Osteocyte (in vitro differentiated cells): Measurements from ENCODE around the gene HNF4A. TPM values are rescaled to one million over a fixed set of nuclear protein-coding genes. Genes with fewer than 3 reads are reported as not detected.

Experiments
- DNase-seq: peaks from one replicate; pipeline ENCODE4 v3.0.0; 2021; ENCODE audit warnings: mixed read lengths; ENCODE audit not compliant: unreplicated experiment; ENCODE audit errors: extremely low spot score
- H3K27ac Mint-ChIP-seq: one replicate; pipeline ENCODE4 v1.8.0; 2021; ENCODE audit warnings: mild to moderate bottlenecking, mixed read lengths; ENCODE audit not compliant: unreplicated experiment
- H3K27me3 Mint-ChIP-seq: one replicate; pipeline ENCODE4 v1.8.0; 2021; ENCODE audit warnings: mixed read lengths; ENCODE audit not compliant: unreplicated experiment
- H3K36me3 Mint-ChIP-seq: one replicate; pipeline ENCODE4 v1.8.0; 2021; ENCODE audit warnings: mixed read lengths; ENCODE audit not compliant: unreplicated experiment
- H3K4me1 Mint-ChIP-seq: one replicate; pipeline ENCODE4 v1.8.0; 2021; ENCODE audit warnings: mixed read lengths; ENCODE audit not compliant: unreplicated experiment
- H3K4me3 Mint-ChIP-seq: one replicate; pipeline ENCODE4 v1.8.0; 2021; ENCODE audit warnings: mild to moderate bottlenecking, moderate library complexity, mixed read lengths; ENCODE audit not compliant: unreplicated experiment
- H3K9me3 Mint-ChIP-seq: one replicate; pipeline ENCODE4 v1.8.0; 2021; ENCODE audit warnings: mixed read lengths; ENCODE audit not compliant: unreplicated experiment
- total RNA-seq: library from RNA; stranded (reverse); gene quantifications from 2 replicates; pipeline ENCODE4 v1.2.1, GENCODE V29; 2021
- TF ChIP-seq, protein P1 (sequence below): fragments of 200-600 bp; sonication (generic); IDR thresholded peaks from 2 replicates; pipeline ENCODE4 v1.5.0; 2021; ENCODE audit warnings: antibody characterized with exemption, mild to moderate bottlenecking, moderate library complexity

HNF4A gene
- total RNA-seq, 1 donor from 2014 or later: not detected

DNA sequence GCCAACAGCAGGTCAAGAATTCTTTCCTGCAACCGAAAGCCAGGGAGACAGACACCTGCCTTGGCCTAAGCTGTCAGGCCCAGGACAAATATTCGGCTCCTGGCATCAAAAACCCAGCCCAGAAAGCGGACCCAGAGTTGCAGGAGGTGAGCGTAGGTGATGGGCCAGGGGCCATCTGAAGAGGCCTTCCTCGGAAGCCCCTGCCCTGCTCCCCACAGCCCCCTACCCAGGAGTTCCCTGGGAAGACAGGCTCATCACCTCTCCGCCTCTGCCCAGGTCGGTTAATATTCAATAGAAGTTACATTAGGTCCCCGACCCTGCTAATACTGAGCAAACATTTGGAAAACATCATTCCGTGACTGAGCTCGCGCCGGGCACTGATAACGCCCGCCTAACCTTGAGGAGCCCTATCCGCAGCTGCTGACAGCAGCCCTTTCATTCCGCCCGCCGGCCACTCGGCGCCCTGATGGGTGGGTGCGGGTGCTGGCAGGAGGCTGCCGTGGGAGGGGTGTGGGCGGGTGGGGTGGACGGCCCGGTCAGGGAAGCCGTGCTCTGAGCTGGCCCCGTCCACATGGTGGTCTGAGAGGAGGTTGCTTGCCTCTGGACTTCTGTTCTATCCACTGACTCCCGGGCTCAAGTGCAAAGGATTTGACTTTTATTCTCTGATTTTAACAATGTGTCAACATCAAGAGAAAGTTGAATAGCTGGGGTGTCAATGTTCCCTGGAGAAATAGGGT lies 55.7 kb downstream of the HNF4A start:
- H3K27ac Mint-ChIP-seq: no peak overlapping the region
- H3K36me3 Mint-ChIP-seq: no peaks in the 10 kb centered on the region
- H3K27me3 Mint-ChIP-seq: peaks cover 17% of the 10 kb centered on the region
- no peak for DNase-seq
- TF ChIP-seq, protein P1, sequence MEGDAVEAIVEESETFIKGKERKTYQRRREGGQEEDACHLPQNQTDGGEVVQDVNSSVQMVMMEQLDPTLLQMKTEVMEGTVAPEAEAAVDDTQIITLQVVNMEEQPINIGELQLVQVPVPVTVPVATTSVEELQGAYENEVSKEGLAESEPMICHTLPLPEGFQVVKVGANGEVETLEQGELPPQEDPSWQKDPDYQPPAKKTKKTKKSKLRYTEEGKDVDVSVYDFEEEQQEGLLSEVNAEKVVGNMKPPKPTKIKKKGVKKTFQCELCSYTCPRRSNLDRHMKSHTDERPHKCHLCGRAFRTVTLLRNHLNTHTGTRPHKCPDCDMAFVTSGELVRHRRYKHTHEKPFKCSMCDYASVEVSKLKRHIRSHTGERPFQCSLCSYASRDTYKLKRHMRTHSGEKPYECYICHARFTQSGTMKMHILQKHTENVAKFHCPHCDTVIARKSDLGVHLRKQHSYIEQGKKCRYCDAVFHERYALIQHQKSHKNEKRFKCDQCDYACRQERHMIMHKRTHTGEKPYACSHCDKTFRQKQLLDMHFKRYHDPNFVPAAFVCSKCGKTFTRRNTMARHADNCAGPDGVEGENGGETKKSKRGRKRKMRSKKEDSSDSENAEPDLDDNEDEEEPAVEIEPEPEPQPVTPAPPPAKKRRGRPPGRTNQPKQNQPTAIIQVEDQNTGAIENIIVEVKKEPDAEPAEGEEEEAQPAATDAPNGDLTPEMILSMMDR: no peak
- H3K4me3 Mint-ChIP-seq: no peak overlapping the region
- H3K4me1 Mint-ChIP-seq: no peaks in the 10 kb centered on the region
- no peaks in the 10 kb centered on the region for H3K9me3 Mint-ChIP-seq

DNA sequence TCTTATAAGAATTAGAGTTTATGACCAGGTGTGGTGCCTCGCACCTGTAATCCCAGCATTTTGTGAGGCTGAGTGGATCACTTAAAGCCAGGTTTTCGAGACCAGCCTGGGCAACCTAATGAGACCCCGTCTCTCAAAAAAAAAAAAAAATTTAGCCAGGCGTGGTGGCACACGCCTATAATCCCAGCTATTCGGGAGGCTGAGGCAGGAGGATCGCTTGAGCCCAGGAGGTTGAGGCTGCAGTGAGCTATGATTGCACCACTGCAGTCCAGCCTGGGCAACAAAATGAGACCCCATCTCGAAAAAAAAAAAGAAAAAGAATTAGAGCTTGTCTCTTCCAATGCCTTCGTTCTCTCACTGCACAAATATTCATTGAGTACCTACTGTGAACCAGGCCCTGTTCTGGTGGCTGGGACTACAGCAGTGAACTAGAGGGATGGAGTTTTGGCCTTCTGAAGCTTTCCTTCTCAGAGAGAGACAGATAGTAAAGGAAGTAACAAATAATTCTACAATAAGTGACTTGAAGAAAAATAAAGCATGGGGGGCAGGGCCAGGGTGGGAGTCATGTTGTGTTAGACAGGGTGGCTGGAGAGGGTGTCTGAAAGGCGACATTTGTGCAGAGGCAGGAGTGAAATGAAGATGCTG lies 56.4 kb downstream of the HNF4A start:
- no peak overlapping the region for H3K27ac Mint-ChIP-seq
- no peak overlapping the region for H3K4me3 Mint-ChIP-seq
- peaks cover 24% of the 10 kb centered on the region for H3K27me3 Mint-ChIP-seq
- DNase-seq: no peak
- TF ChIP-seq, protein P1: no peak
- no peaks in the 10 kb centered on the region for H3K4me1 Mint-ChIP-seq
- H3K9me3 Mint-ChIP-seq: no peaks in the 10 kb centered on the region
- no peaks in the 10 kb centered on the region for H3K36me3 Mint-ChIP-seq

DNA sequence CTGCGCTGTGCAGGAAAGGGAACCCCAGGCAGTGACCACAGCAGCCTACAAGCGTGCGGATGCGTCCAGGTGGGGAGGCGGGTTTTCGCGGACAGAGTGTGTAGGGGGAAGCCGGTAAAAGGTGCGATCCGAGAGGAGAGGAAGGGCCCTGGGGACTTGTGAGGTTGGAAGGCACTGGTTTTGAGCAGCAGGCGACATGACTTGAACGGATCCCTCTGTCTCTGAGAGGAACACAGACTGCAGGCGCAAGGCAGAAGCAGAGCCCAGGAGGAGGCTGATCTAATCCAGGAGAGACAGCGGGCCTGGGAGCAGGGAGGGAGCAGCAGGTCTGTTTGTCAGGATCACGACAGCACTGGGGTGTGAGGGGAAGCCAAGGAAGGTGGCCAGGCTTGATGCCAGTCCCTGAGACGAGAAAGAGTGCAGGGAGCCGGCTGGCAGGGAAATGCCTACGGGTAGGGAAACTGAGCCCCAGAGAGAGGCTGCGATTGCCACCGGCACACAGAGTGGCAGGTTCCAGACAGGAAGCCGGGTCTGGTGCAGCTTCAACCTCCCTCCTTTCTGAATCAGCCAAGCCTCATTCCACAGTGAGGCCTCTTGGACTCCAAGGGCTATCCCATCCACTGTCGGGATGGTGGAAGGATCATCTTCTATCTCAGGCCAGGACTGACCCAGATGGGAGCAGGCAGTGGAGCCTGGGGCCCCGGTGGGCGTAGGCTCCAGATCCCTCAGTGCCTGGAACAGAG lies 57.1 kb downstream of the HNF4A start:
- H3K9me3 Mint-ChIP-seq: no peaks in the 10 kb centered on the region
- no peaks in the 10 kb centered on the region for H3K4me1 Mint-ChIP-seq
- peaks cover 27% of the 10 kb centered on the region for H3K27me3 Mint-ChIP-seq
- no peak overlapping the region for H3K4me3 Mint-ChIP-seq
- TF ChIP-seq, protein P1: no peak
- H3K27ac Mint-ChIP-seq: no peak overlapping the region
- no peak for DNase-seq
- H3K36me3 Mint-ChIP-seq: no peaks in the 10 kb centered on the region

DNA sequence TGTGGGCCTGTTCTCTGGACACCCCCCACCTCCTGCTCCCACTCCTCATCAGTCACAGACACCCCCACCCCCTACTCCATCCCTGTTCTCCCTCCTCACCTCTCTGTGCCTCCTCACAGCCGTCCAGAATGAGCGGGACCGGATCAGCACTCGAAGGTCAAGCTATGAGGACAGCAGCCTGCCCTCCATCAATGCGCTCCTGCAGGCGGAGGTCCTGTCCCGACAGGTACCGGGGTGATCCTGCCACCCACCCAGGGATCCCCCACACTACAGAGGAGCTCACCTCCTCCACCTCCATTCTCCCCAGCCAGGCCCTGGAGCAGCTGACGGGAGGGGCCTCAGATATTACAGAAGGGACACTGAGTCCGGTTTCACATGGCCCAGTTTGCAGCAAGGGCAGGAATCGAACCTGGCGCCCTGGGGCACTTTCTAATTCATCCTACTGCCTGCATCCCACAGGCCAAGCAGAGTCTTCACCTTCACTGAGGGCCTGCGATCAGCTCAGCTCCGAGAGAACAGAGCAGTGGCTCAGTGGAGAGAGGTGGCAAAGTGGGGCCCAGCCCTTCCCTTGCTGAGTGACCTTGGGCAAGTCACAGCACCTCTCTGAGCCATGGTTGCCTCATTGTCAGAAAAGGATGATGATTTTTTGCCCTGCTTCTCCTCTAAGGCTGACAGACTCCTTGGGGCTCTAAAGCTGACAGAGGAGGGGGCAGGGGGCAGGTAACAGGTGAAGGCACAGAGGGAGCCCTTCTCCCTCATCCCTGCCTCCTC lies 58.3 kb downstream of the HNF4A start:
- no peak overlapping the region for H3K27ac Mint-ChIP-seq
- H3K4me1 Mint-ChIP-seq: no peaks in the 10 kb centered on the region
- no peaks in the 10 kb centered on the region for H3K36me3 Mint-ChIP-seq
- TF ChIP-seq, protein P1: no peak
- H3K9me3 Mint-ChIP-seq: no peaks in the 10 kb centered on the region
- peaks cover 29% of the 10 kb centered on the region for H3K27me3 Mint-ChIP-seq
- H3K4me3 Mint-ChIP-seq: no peak overlapping the region
- no peak for DNase-seq
